Endothelial cell of umbilical vein (primary cell): ENCODE data around the gene MYO18A.
A peak's percentile ranks its signal among the peaks of the same experiment; 100 is the strongest.

ENCODE experiments used
- EZH2 ChIP-seq: IDR thresholded peaks from 2 replicates; pipeline ENCODE4 v1.6.1; 2012; ENCODE audit warnings: borderline replicate concordance, low read depth, mild to moderate bottlenecking, moderate library complexity, low read length, inconsistent platforms; ENCODE audit not compliant: severe bottlenecking
- GATA2 ChIP-seq: IDR thresholded peaks from 2 replicates; pipeline ENCODE4 v1.7.0; 2011; ENCODE audit warnings: low read depth, mild to moderate bottlenecking, moderate library complexity, mixed read lengths, low read length; ENCODE audit not compliant: insufficient read length, insufficient read depth
- MYC ChIP-seq: IDR thresholded peaks from one replicate; pipeline ENCODE4 v1.6.1; 2011; ENCODE audit warnings: mild to moderate bottlenecking, low read depth, low read length
- POLR2A ChIP-seq: IDR thresholded peaks from 2 replicates; pipeline ENCODE4 v1.6.1; 2012; ENCODE audit warnings: low read depth, mild to moderate bottlenecking, control low read depth, low read length
- POLR2AphosphoS5 ChIP-seq: IDR thresholded peaks from 2 replicates; pipeline ENCODE4 v1.6.1; 2012; ENCODE audit warnings: low read depth, mild to moderate bottlenecking, control low read depth, low read length, moderate library complexity; ENCODE audit not compliant: insufficient read depth
- TF ChIP-seq, protein P1 (sequence below), 2 donors: IDR thresholded peaks; 1 replicate in 1 of 2; 2 replicates in 1 of 2; pipeline ENCODE4 v1.5.1; 2011; ENCODE audit warnings: low read length in 2 of 2, mild to moderate bottlenecking in 2 of 2, moderate library complexity in 2 of 2, control low read depth in 1 of 2, inconsistent platforms in 1 of 2, low read depth in 1 of 2; ENCODE audit not compliant: insufficient read depth in 1 of 2; ENCODE audit errors: extremely low read depth in 1 of 2

GRCh38 chr17:29042679-29043538 is 137.3 kb downstream of the MYO18A start, which contains the start of gene PIPOX:
- TF ChIP-seq, protein P1, sequence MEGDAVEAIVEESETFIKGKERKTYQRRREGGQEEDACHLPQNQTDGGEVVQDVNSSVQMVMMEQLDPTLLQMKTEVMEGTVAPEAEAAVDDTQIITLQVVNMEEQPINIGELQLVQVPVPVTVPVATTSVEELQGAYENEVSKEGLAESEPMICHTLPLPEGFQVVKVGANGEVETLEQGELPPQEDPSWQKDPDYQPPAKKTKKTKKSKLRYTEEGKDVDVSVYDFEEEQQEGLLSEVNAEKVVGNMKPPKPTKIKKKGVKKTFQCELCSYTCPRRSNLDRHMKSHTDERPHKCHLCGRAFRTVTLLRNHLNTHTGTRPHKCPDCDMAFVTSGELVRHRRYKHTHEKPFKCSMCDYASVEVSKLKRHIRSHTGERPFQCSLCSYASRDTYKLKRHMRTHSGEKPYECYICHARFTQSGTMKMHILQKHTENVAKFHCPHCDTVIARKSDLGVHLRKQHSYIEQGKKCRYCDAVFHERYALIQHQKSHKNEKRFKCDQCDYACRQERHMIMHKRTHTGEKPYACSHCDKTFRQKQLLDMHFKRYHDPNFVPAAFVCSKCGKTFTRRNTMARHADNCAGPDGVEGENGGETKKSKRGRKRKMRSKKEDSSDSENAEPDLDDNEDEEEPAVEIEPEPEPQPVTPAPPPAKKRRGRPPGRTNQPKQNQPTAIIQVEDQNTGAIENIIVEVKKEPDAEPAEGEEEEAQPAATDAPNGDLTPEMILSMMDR (IDR thresholded peaks at IDR 0.05; ENCODE audit: extremely low read depth in 1 of 2, insufficient read depth in 1 of 2, low read depth in 1 of 2, low read length in 2 of 2): peak; percentile 4 to 33
- TF ChIP-seq POLR2AphosphoS5: no peak
- TF ChIP-seq POLR2A: no peak
- no peak for TF ChIP-seq GATA2
- TF ChIP-seq MYC: no peak
- TF ChIP-seq EZH2: no peak
